ENCODE results near the gene BNIPL. TPM values are rescaled to one million over a fixed set of nuclear protein-coding genes. Genes with fewer than 3 reads are reported as not detected.

BNIPL gene
- total RNA-seq, 1 experiment from 2014 or later, result 1.2 TPM

GRCh38 chr1:151085953-151086559 lies 49.7 kb downstream of the BNIPL start:
- Mint-ChIP-seq H3K4me3 (no peak overlapping the region), H3K27ac (no peak overlapping the region; a peak in 1 of 7 replicates), H3K36me3 (ENCODE audit: insufficient read depth in 1 of 3, low read depth in 3 of 3) (no peaks in the 10 kb centered on the region), H3K9me3 (no peaks in the 10 kb centered on the region), H3K4me1 (peaks cover 6 to 8% of the 10 kb centered on the region in 2 experiments), H3K27me3 (ENCODE audit: low read depth) (no peaks in the 10 kb centered on the region)
- Histone ChIP-seq H4K20me1 (ENCODE audit: control insufficient read depth, insufficient read depth, insufficient read length) (no peaks in the 10 kb centered on the region), H3K27ac (ENCODE audit: insufficient read length, low read depth, low read length) (no peak overlapping the region), H3T11ph (ENCODE audit: low read length) (no peak overlapping the region), H3K4ac (ENCODE audit: low read depth, low read length) (no peak overlapping the region), H2BK120ac (ENCODE audit: low read depth, low read length, poor library complexity, severe bottlenecking) (no peak overlapping the region), H3K56ac (ENCODE audit: insufficient read length, low read depth, low read length) (no peak overlapping the region), H2AFZ (ENCODE audit: low read length) (no peak overlapping the region), H3K4me2 (ENCODE audit: insufficient read depth, insufficient read length, low read length) (no peak overlapping the region), H4K8ac (replicated peaks; ENCODE audit: insufficient read length, low read depth, low read length) (no peak overlapping the region), H3K14ac (ENCODE audit: insufficient read depth, low read length) (no peak overlapping the region), H3K9me3 (ENCODE audit: control insufficient read depth, low read depth, low read length) (no peaks in the 10 kb centered on the region), H2BK20ac (ENCODE audit: low read depth, low read length, poor library complexity, severe bottlenecking) (no peak overlapping the region), H3K79me2 (ENCODE audit: insufficient read depth, low read length) (no peaks in the 10 kb centered on the region), H3K18ac (ENCODE audit: insufficient read length, low read depth, low read length) (no peak overlapping the region), H2BK12ac (ENCODE audit: insufficient read length, low read depth, low read length) (no peak overlapping the region), H3K23me2 (ENCODE audit: insufficient read length, low read depth, low read length, poor library complexity, severe bottlenecking) (no peaks in the 10 kb centered on the region), H4K5ac (ENCODE audit: insufficient read length, low read depth, low read length) (no peak overlapping the region), H3K27me3 (ENCODE audit: insufficient read depth, low read length) (no peaks in the 10 kb centered on the region), H2BK5ac (ENCODE audit: insufficient read length, low read length) (no peak overlapping the region), H2AK5ac (ENCODE audit: insufficient read length, low read length) (no peak overlapping the region), H3K9ac (ENCODE audit: extremely low read depth, insufficient read length, low read length) (no peak overlapping the region), H3K4me1 (ENCODE audit: insufficient read depth, low read length) (no peaks in the 10 kb centered on the region), H3K23ac (ENCODE audit: insufficient read length, low read depth, low read length) (no peak overlapping the region), H4K91ac (ENCODE audit: insufficient read length, low read depth, low read length) (no peak overlapping the region), H3K79me1 (ENCODE audit: insufficient read depth, low read depth, low read length, poor library complexity, severe bottlenecking) (no peaks in the 10 kb centered on the region), H2BK15ac (ENCODE audit: low read depth, low read length) (no peak overlapping the region)
- TF ChIP-seq, protein P1, sequence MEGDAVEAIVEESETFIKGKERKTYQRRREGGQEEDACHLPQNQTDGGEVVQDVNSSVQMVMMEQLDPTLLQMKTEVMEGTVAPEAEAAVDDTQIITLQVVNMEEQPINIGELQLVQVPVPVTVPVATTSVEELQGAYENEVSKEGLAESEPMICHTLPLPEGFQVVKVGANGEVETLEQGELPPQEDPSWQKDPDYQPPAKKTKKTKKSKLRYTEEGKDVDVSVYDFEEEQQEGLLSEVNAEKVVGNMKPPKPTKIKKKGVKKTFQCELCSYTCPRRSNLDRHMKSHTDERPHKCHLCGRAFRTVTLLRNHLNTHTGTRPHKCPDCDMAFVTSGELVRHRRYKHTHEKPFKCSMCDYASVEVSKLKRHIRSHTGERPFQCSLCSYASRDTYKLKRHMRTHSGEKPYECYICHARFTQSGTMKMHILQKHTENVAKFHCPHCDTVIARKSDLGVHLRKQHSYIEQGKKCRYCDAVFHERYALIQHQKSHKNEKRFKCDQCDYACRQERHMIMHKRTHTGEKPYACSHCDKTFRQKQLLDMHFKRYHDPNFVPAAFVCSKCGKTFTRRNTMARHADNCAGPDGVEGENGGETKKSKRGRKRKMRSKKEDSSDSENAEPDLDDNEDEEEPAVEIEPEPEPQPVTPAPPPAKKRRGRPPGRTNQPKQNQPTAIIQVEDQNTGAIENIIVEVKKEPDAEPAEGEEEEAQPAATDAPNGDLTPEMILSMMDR (conservative IDR thresholded peaks at IDR 0.05), result no peak
- no peak for DNase-seq
- no CpG with 5 or more reads among the region's 4 CpGs for WGBS (ENCODE audit: extremely low coverage, insufficient read length, low lambda C conversion rate)

Other genes starting within 250 kb of the BNIPL start
- 4.2 and 4.3 TPM in 2 replicates for gene CTSK, start 228.3 kb upstream of the BNIPL start, total RNA-seq (2021)
- gene ARNT, start 160.0 kb upstream of the BNIPL start, total RNA-seq (2021), result 19.1 and 22.7 TPM in 2 replicates
- not detected in 2 replicates for gene CTXND2, start 149.4 kb upstream of the BNIPL start, total RNA-seq (2021)
- gene SETDB1, start 110.2 kb upstream of the BNIPL start, total RNA-seq (2021), result 62.1 and 62.7 TPM in 2 replicates
- 201 and 209 TPM in 2 replicates for gene CERS2, start 61.8 kb upstream of the BNIPL start, total RNA-seq (2021)
- 0.81 and 0.92 TPM in 2 replicates for gene ANXA9, start 54.3 kb upstream of the BNIPL start, total RNA-seq (2021)
- gene MINDY1, start 29.7 kb upstream of the BNIPL start, total RNA-seq (2021), result 6.4 and 6.8 TPM in 2 replicates
- gene PRUNE1, start 28.1 kb upstream of the BNIPL start, total RNA-seq (2021), result 21.0 and 22.3 TPM in 2 replicates
- gene C1orf56, start 11.2 kb downstream of the BNIPL start, total RNA-seq (2021), result 3.6 and 4.8 TPM in 2 replicates
- 83.9 and 87.3 TPM in 2 replicates for gene CDC42SE1, start 23.0 kb downstream of the BNIPL start, total RNA-seq (2021)
- 13.0 and 13.2 TPM in 2 replicates for gene MLLT11, start 23.8 kb downstream of the BNIPL start, total RNA-seq (2021)
- 3.8 and 4.1 TPM in 2 replicates for gene GABPB2, start 34.2 kb downstream of the BNIPL start, total RNA-seq (2021)
- 11.5 and 12.3 TPM in 2 replicates for gene SEMA6C, start 110.0 kb downstream of the BNIPL start, total RNA-seq (2021)
- not detected in 2 replicates for gene TNFAIP8L2, start 120.1 kb downstream of the BNIPL start, total RNA-seq (2021)
- 5.8 and 6.7 TPM in 2 replicates for gene LYSMD1, start 129.3 kb downstream of the BNIPL start, total RNA-seq (2021)
- 54.1 and 60.5 TPM in 2 replicates for gene SCNM1, start 129.6 kb downstream of the BNIPL start, total RNA-seq (2021)
- 0.42 and 1.6 TPM in 2 replicates for gene TMOD4, start 139.4 kb downstream of the BNIPL start, total RNA-seq (2021)
- 90.3 and 91.4 TPM in 2 replicates for gene VPS72, start 153.6 kb downstream of the BNIPL start, total RNA-seq (2021)
- 94.6 and 101 TPM in 2 replicates for gene PIP5K1A, start 162.0 kb downstream of the BNIPL start, total RNA-seq (2021)
- gene PSMD4, start 218.1 kb downstream of the BNIPL start, total RNA-seq (2021), result 205 and 207 TPM in 2 replicates
- 52.9 and 58.2 TPM in 2 replicates for gene ZNF687, start 245.7 kb downstream of the BNIPL start, total RNA-seq (2021)

Measured in H9 (cell line).